ENCODE measurements around the gene CAPN14. TPM values are rescaled to one million over a fixed set of nuclear protein-coding genes. Genes with fewer than 3 reads are reported as not detected.

Gene CAPN14
- total RNA-seq, 1 donor from 2014 or later = 0.27 TPM

GRCh38 chr2:31150120-31150670 is 67.1 kb downstream of the CAPN14 start:
- Histone ChIP-seq H3K4me3 (no peak overlapping the region), H3K4me1 (no peaks in the 10 kb centered on the region), H3K27me3 (ENCODE audit: low read depth) (peaks cover 14% of the 10 kb centered on the region), H3K27ac (replicated peaks) (no peak overlapping the region), H3K36me3 (no peaks in the 10 kb centered on the region), H3K9me3 (replicated peaks) (no peaks in the 10 kb centered on the region)
- DNase-seq = no peak
- intact Hi-C loops (cut with micrococcal nuclease) = no loop called here
- no peak for TF ChIP-seq CTCF (IDR thresholded peaks at IDR 0.05; ENCODE audit: borderline replicate concordance)

GRCh38 chr2:31148514-31148913 is 68.8 kb downstream of the CAPN14 start:
- Histone ChIP-seq H3K36me3 (no peaks in the 10 kb centered on the region), H3K4me3 (no peak overlapping the region), H3K9me3 (replicated peaks) (no peaks in the 10 kb centered on the region), H3K4me1 (no peaks in the 10 kb centered on the region), H3K27me3 (ENCODE audit: low read depth) (peaks cover 26% of the 10 kb centered on the region), H3K27ac (replicated peaks) (no peak overlapping the region)
- intact Hi-C loops (cut with micrococcal nuclease) = no loop called here
- TF ChIP-seq CTCF (IDR thresholded peaks at IDR 0.05; ENCODE audit: borderline replicate concordance) = no peak
- DNase-seq = no peak

- Histone ChIP-seq H3K4me3 (no peak overlapping the region), H3K36me3 (no peaks in the 10 kb centered on the region), H3K9me3 (replicated peaks) (no peaks in the 10 kb centered on the region), H3K27ac (replicated peaks) (no peak overlapping the region), H3K4me1 (no peaks in the 10 kb centered on the region), H3K27me3 (ENCODE audit: low read depth) (peaks cover 26% of the 10 kb centered on the region)
- no peak for DNase-seq
- intact Hi-C loops (cut with micrococcal nuclease) = no loop called here
- TF ChIP-seq CTCF (IDR thresholded peaks at IDR 0.05; ENCODE audit: borderline replicate concordance) = no peak
Measured at GRCh38 chr2:31147645-31148044, 69.7 kb downstream of the CAPN14 start.

GRCh38 chr2:31142110-31142509 is 75.2 kb downstream of the CAPN14 start:
- intact Hi-C loops (cut with micrococcal nuclease) = no loop called here
- Histone ChIP-seq H3K4me1 (peaks cover 18% of the 10 kb centered on the region), H3K27ac (replicated peaks) (no peak overlapping the region), H3K4me3 (no peak overlapping the region), H3K36me3 (no peaks in the 10 kb centered on the region), H3K27me3 (ENCODE audit: low read depth) (peaks cover 61% of the 10 kb centered on the region), H3K9me3 (replicated peaks) (no peaks in the 10 kb centered on the region)
- DNase-seq = no peak
- no peak for TF ChIP-seq CTCF (IDR thresholded peaks at IDR 0.05; ENCODE audit: borderline replicate concordance)

GRCh38 chr2:31141443-31142085 is 75.8 kb downstream of the CAPN14 start:
- Histone ChIP-seq H3K27ac (replicated peaks) (no peak overlapping the region), H3K36me3 (no peaks in the 10 kb centered on the region), H3K27me3 (ENCODE audit: low read depth) (peaks cover 67% of the 10 kb centered on the region), H3K4me3 (no peak overlapping the region), H3K4me1 (peaks cover 22% of the 10 kb centered on the region), H3K9me3 (replicated peaks) (no peaks in the 10 kb centered on the region)
- TF ChIP-seq CTCF (IDR thresholded peaks at IDR 0.05; ENCODE audit: borderline replicate concordance) = no peak
- no peak for DNase-seq
- intact Hi-C loops (cut with micrococcal nuclease) = no loop called here
